Suprapubic skin (tissue), 4 donors: ENCODE data around the gene CLBA1. TPM values are rescaled to one million over a fixed set of nuclear protein-coding genes. Genes with fewer than 3 reads are reported as not detected.

ENCODE experiments used
- DNase-seq, 2 donors: peaks; one replicate each; pipeline ENCODE4 v3.0.0-alpha.2; 2019; ENCODE audit warnings: low spot score in 2 of 2
- H3K27ac ChIP-seq: fragments of 200-600 bp; sonication (generic); one replicate; pipeline ENCODE4 v1.5.1; 2019
- H3K27me3 ChIP-seq: fragments of 200-600 bp; sonication (generic); one replicate; pipeline ENCODE4 v1.5.1; 2019
- H3K36me3 ChIP-seq: fragments of 200-600 bp; sonication (generic); one replicate; pipeline ENCODE4 v1.5.1; 2019
- H3K4me1 ChIP-seq: fragments of 200-600 bp; sonication (generic); one replicate; pipeline ENCODE4 v1.5.1; 2019
- H3K4me3 ChIP-seq: fragments of 200-600 bp; sonication (generic); one replicate; pipeline ENCODE4 v1.5.1; 2019; ENCODE audit warnings: mild to moderate bottlenecking
- H3K9me3 ChIP-seq: fragments of 200-600 bp; sonication (generic); one replicate; pipeline ENCODE4 v1.5.1; 2019
- EP300 ChIP-seq: sonication (generic); formaldehyde crosslinking; IDR thresholded peaks from one replicate; pipeline ENCODE4 v1.6.1; 2017; ENCODE audit warnings: antibody characterized with exemption
- POLR2A ChIP-seq, 2 donors: fragments of 450-650 bp; IDR thresholded peaks; one replicate each; pipeline ENCODE4 v1.6.1; 2017; ENCODE audit warnings: antibody characterized with exemption in 2 of 2, mild to moderate bottlenecking in 2 of 2, moderate library complexity in 2 of 2
- POLR2AphosphoS5 ChIP-seq, 3 donors: sonication (generic); formaldehyde crosslinking; IDR thresholded peaks; one replicate each; pipeline ENCODE4 v1.6.1; 2017; ENCODE audit warnings: antibody characterized with exemption in 3 of 3
- WGBS: methylation state at CpG from one replicate; pipeline ENCODE4 v1.1.5; 2018; 5-methylcytosine and 5-hydroxymethylcytosine counted together
- total RNA-seq, 4 donors: library from RNA; depleted of rRNA; stranded (reverse); fragments of >200 nt; gene quantifications; one replicate each; pipeline ENCODE4 v1.1.0, GENCODE V29; 2016
- TF ChIP-seq, protein P1 (sequence below), 2 donors: fragments of 200-600 bp in 1 of 2; fragments of 450-650 bp in 1 of 2; sonication (generic) in 1 of 2; IDR thresholded peaks; one replicate each; pipeline ENCODE4 v1.5.1; 2016 to 2019; ENCODE audit warnings: antibody characterized with exemption in 2 of 2, mild to moderate bottlenecking in 1 of 2, moderate library complexity in 1 of 2

CLBA1 gene
- total RNA-seq, 4 donors from 2014 or later = 6.3 to 10.9 (median 9.1) TPM

DNA sequence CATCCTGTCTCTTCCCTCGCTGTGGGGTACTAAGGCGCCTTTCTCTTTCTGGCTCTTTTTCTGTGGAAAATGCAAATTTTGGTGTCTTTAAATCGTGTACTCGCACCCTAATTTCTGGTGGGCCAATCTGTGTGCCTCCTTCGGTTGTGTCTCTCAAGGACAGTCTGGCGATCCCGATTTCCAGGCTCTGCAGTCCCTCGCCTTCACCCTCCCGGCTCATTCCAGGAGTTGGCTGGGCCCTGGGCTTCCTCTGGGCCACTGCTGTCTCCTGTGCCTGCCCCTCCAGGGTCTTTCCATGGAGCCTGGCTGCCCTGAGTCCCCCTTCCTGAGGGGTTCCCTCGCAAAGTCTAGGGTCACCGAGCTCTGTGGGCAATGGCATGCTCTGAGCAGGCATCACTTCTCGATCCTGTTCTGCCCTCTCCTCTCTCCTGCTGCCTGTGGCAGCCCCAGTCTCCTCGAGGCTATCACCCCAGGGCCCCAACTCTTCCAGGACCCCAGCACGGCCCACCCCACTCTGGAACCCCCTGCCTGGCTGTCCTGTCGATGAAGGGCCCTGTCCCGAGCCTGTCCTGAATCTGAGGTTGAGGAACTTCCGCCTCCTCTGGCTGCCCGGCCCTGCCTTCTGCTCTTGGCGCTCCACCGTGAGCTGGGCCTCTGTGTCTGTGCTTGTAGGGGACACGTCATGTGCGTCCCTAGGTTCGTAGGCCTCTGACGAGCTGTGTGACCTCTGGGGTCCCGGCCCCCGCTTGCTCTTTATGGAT lies 31.5 kb upstream of the CLBA1 start:
- 88% methylated on average over 26 of the region's 26 CpGs for WGBS
- DNase-seq = no peak
- Histone ChIP-seq H3K27ac (no peak overlapping the region), H3K27me3 (no peaks in the 10 kb centered on the region), H3K36me3 (peaks cover 87% of the 10 kb centered on the region), H3K4me3 (no peak overlapping the region), H3K9me3 (no peaks in the 10 kb centered on the region), H3K4me1 (peaks cover 4% of the 10 kb centered on the region)
- TF ChIP-seq EP300 = no peak

DNA sequence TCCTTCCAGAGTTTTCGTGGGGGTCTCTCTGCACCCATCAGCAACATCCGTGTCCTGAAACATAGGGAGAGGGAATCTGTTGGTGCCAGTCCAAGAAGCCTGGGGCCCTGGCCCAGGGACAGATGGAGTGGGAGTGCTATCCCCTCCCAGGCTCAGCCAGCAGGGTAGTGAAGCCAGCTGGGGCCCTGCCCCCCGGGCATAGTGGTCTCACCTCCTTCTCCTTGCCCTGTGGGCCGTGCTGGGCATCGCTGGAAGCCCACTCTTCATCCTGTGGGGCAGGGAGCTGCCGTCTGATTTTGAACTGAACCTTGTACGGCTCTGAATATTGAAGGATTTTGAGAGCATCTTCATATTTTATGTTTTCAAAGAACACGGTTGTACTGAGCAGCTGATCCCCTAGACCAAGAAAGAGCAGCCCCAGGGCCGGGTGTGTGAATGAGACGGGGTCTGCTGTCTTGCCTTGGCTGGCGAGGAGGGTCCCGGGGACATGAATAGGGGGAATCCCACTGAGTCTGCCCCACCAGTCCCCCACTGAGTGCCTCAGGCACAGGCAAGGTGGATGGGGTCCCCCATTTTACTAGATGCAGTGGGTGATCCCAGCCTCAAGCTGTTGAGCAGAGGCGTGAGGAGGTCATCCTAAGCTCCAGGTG lies 30.7 kb upstream of the CLBA1 start:
- H3K27me3 ChIP-seq = no peaks in the 10 kb centered on the region
- DNase-seq = no peak
- no peak overlapping the region for H3K4me3 ChIP-seq
- H3K9me3 ChIP-seq = no peaks in the 10 kb centered on the region
- H3K4me1 ChIP-seq = peaks cover 4% of the 10 kb centered on the region
- H3K36me3 ChIP-seq = peaks cover 79% of the 10 kb centered on the region
- 67% methylated on average over 10 of the region's 13 CpGs for WGBS
- TF ChIP-seq, protein P1, sequence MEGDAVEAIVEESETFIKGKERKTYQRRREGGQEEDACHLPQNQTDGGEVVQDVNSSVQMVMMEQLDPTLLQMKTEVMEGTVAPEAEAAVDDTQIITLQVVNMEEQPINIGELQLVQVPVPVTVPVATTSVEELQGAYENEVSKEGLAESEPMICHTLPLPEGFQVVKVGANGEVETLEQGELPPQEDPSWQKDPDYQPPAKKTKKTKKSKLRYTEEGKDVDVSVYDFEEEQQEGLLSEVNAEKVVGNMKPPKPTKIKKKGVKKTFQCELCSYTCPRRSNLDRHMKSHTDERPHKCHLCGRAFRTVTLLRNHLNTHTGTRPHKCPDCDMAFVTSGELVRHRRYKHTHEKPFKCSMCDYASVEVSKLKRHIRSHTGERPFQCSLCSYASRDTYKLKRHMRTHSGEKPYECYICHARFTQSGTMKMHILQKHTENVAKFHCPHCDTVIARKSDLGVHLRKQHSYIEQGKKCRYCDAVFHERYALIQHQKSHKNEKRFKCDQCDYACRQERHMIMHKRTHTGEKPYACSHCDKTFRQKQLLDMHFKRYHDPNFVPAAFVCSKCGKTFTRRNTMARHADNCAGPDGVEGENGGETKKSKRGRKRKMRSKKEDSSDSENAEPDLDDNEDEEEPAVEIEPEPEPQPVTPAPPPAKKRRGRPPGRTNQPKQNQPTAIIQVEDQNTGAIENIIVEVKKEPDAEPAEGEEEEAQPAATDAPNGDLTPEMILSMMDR (IDR thresholded peaks at IDR 0.05) = no peak
- TF ChIP-seq POLR2AphosphoS5 (IDR thresholded peaks at IDR 0.05) (no peak), POLR2A (IDR thresholded peaks at IDR 0.05) (no peak), EP300 (no peak)
- no peak overlapping the region for H3K27ac ChIP-seq

DNA sequence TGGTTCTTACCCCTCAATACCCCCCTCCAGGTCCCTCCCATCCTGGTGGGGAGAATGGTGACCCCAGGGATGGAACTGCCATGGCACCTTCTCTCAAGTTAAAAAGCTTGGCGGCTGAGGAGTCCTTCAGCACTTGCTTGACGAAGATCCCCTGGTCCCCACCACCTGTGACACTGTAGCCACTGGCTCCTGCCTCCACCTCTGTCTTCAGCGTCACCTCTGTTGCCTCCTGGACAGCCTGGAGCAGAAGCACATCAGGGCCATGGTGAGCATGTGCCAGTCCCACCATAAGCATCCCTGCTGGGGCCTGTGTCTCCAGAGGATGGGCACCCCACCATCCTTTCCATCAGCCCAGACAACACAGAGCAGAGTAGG lies 30.2 kb upstream of the CLBA1 start:
- 100% methylated on average over 1 of the region's 3 CpGs for whole genome bisulfite sequencing
- no peak overlapping the region for H3K4me3 ChIP-seq
- no peaks in the 10 kb centered on the region for H3K27me3 ChIP-seq
- DNase-seq = no peak
- peaks cover 4% of the 10 kb centered on the region for H3K4me1 ChIP-seq
- TF ChIP-seq POLR2A (IDR thresholded peaks at IDR 0.05) (no peak), POLR2AphosphoS5 (IDR thresholded peaks at IDR 0.05) (no peak)
- TF ChIP-seq, protein P1 (IDR thresholded peaks at IDR 0.05) = no peak
- no peak overlapping the region for H3K27ac ChIP-seq
- H3K9me3 ChIP-seq = no peaks in the 10 kb centered on the region
- H3K36me3 ChIP-seq = peaks cover 74% of the 10 kb centered on the region

DNA sequence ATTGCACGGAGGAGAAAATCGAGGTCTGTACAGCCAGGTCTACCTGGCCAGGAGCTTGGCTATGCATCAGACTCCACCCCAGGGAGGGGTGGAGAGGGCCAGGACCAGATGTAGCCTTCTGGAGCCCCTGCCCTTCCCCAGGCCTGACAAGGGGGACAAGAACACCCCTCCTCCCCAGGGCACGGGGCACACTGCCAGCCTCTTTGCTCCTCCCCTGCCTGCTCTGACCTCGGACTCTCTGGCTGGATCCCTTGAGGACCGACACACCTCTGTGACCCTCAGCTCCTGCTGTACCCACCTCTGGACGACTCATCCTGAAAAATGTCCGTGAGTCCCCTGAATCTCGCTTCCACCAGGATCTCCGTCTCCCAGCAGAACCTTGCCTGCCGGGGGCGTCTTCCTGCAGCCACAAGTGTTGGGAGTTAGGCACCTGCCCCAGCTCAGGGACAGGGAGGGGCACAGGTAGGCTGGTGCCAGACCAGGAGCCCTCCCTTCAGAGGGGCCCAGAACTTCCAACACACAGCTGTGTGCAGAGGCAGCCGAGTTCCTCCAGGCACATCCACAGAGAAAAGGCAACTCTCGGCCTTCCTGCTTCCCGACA lies 29.2 kb upstream of the CLBA1 start:
- DNase-seq = no peak
- Histone ChIP-seq H3K27me3 (no peaks in the 10 kb centered on the region), H3K9me3 (no peaks in the 10 kb centered on the region), H3K36me3 (peaks cover 64% of the 10 kb centered on the region), H3K4me3 (no peak overlapping the region), H3K27ac (no peak overlapping the region), H3K4me1 (peaks cover 4% of the 10 kb centered on the region)
- WGBS = 82% methylated on average over 12 of the region's 14 CpGs
- TF ChIP-seq POLR2A (IDR thresholded peaks at IDR 0.05) (no peak), EP300 (no peak), POLR2AphosphoS5 (IDR thresholded peaks at IDR 0.05) (no peak)
- TF ChIP-seq, protein P1 (IDR thresholded peaks at IDR 0.05) = no peak

DNA sequence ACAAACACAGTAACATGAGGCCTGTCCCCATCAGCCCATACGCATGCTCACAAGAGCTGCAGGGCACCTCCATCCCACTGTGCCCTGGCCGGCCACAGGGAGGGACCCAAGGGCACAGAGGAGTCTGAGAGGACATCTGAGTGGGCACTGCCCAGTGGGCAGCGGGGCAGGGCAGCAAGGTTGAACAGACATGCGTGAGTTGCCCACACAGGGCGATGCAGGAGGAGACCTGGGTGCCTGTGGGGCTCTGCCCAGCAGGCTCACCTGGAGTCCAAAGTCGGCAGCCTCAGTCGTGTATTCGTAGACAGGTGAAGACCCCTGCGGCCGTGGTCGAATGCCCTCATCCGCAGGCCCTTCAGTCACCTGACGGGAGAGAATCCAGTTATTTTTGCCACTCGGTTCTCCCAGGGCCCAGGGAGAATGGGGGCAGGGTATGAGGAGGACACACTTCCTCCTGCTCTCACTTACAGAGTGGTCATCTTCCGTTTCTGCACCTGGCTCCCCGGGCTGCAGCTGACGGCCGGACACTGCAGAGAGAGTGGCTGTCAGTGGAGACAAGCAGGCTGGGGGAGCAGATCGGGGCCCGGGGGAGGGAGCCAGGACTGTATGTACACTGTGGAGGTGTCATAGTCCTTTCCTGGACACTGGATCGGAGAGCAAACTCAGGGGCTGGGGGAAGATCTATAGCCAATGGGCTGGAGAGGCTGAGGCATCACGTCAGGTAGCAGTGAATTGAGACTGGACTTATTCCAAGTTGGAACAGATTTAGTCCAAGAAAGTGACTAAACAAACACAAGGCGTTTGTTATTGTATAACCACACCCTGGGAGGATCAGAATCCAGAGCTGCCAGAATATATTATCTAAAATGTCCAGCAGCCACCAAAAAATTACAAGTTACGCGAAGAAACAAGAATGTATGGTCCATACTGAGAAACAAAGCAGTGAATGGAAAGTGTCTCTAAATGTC lies 28.2 kb upstream of the CLBA1 start:
- Histone ChIP-seq H3K27me3 (no peaks in the 10 kb centered on the region), H3K36me3 (peaks cover 54% of the 10 kb centered on the region), H3K27ac (no peak overlapping the region), H3K4me1 (peaks cover 10% of the 10 kb centered on the region), H3K4me3 (no peak overlapping the region), H3K9me3 (no peaks in the 10 kb centered on the region)
- no peak for DNase-seq
- 80% methylated on average over 21 of the region's 25 CpGs for WGBS
- TF ChIP-seq POLR2A (IDR thresholded peaks at IDR 0.05) = no peak
- TF ChIP-seq, protein P1 (IDR thresholded peaks at IDR 0.05) = no peak
- no peak for TF ChIP-seq POLR2AphosphoS5 (IDR thresholded peaks at IDR 0.05)
- no peak for TF ChIP-seq EP300
